Measurements from ENCODE around the gene OR2S2. TPM values are rescaled to one million over a fixed set of nuclear protein-coding genes. Genes with fewer than 3 reads are reported as not detected.

OR2S2 gene
- total and polyA plus RNA-seq, 2 of the 4 experiments (the other 2 are of a cell fraction), result 0.46 to 0.90 TPM

GRCh38 chr9:35920051-35920620, 37.8 kb downstream of the OR2S2 start:
- ChIA-PET POLR2A (ENCODE audit: unreplicated experiment) (no interaction called here), CTCF (no interaction called here)
- Histone ChIP-seq H3K36me3 (ENCODE audit: control insufficient read depth, insufficient read depth, low read length) (no peaks in the 10 kb centered on the region), H2BK5ac (ENCODE audit: low read depth, low read length, poor library complexity, severe bottlenecking) (peak overlapping the region; percentile 7), H3K23ac (ENCODE audit: low read depth, low read length) (0 out of 2 replicates have a peak overlapping the region, but pooled peaks have one; percentile 56), H2AK9ac (replicated peaks; ENCODE audit: low read depth, low read length, poor library complexity) (peak overlapping the region; percentile 67), H3K27ac (ENCODE audit: insufficient read depth, low read length) (no peak overlapping the region), H3K27me3 (ENCODE audit: control insufficient read depth, insufficient read depth, low read length) (no peaks in the 10 kb centered on the region), H4K5ac (ENCODE audit: low read depth, low read length) (peak overlapping the region; percentile 18; the same call in 1 of the 2 replicates), H3K18ac (ENCODE audit: low read depth, low read length) (peak overlapping the region; percentile 3; the same call in 1 of the 2 replicates), H3K9me1 (ENCODE audit: insufficient read depth, low read length) (peaks cover 8% of the 10 kb centered on the region), H3K14ac (replicated peaks; ENCODE audit: low read depth, low read length) (0 out of 2 replicates have a peak overlapping the region, but pooled peaks have one; percentile 11), H2BK15ac (ENCODE audit: low read depth, low read length) (peak overlapping the region; percentile 85; the same call in 1 of the 3 replicates), H3K79me1 (ENCODE audit: low read depth in 1 of 2, low read length in 2 of 2) (no peaks in the 10 kb centered on the region), H3K9ac (ENCODE audit: low read depth, low read length) (no peak overlapping the region), H3K56ac (ENCODE audit: extremely low read depth, insufficient read depth, low read length) (no peak overlapping the region), H3K4ac (ENCODE audit: low read depth, low read length) (peak overlapping the region; percentile 77), H4K91ac (ENCODE audit: insufficient read depth, low read depth, low read length) (peak overlapping the region; percentile 70), H4K20me1 (ENCODE audit: insufficient read depth, low read length) (no peaks in the 10 kb centered on the region), H3K9me3 (ENCODE audit: control insufficient read depth, insufficient read depth, low read length) (no peaks in the 10 kb centered on the region), H3K4me2 (ENCODE audit: low read depth, low read length) (no peak overlapping the region), H3K4me3 (ENCODE audit: insufficient read depth, low read depth, low read length) (no peak overlapping the region), H2AK5ac (ENCODE audit: low read depth, low read length) (peak overlapping the region; percentile 73), H2BK120ac (ENCODE audit: low read depth, low read length) (peak overlapping the region; percentile 51), H2BK20ac (ENCODE audit: low read depth, low read length) (peak overlapping the region; percentile 59), H2AFZ (replicated peaks; ENCODE audit: low read length, poor library complexity) (no peak overlapping the region), H3K4me1 (ENCODE audit: control insufficient read depth, insufficient read depth, low read length) (peaks cover 10% of the 10 kb centered on the region), H4K8ac (ENCODE audit: low read depth in 2 of 2, low read length in 2 of 2) (peak overlapping the region in 1 of 2 experiments; percentile 66; a peak in 1 of 4 replicates)
- ATAC-seq (ENCODE audit: low read depth) (no peak), DNase-seq (no peak)
- dilution Hi-C loops (cut with HindIII; ENCODE audit: low sequenced_read_pairs, unreplicated experiment) (no loop called here), intact Hi-C loops (cut with micrococcal nuclease) (no loop called here), in situ Hi-C loops (cut with MboI; ENCODE audit: low sequenced_read_pairs) (no loop called here)
- TF ChIP-seq BHLHE40 (IDR thresholded peaks at IDR 0.05; ENCODE audit: low read depth, low read length), result no peak
- no peak for TF ChIP-seq SMC3 (IDR thresholded peaks at IDR 0.05; ENCODE audit: low read depth, low read length)
- TF ChIP-seq CTCF (conservative IDR thresholded peaks at IDR 0.05; ENCODE audit: low read depth, low read length), result no peak
- no peak for TF ChIP-seq MXI1 (IDR thresholded peaks at IDR 0.05; ENCODE audit: borderline replicate concordance, low read depth, low read length)
- no peak for TF ChIP-seq RAD21 (IDR thresholded peaks at IDR 0.05; ENCODE audit: low read length)
- no peak for TF ChIP-seq POLR2A (IDR thresholded peaks at IDR 0.05; ENCODE audit: low read depth, low read length)
- no peak for TF ChIP-seq MAZ (IDR thresholded peaks at IDR 0.05; ENCODE audit: borderline replicate concordance, low read depth, low read length)
- no peak for TF ChIP-seq CEBPB (IDR thresholded peaks at IDR 0.05; ENCODE audit: low read depth, low read length)
- TF ChIP-seq MAFK (IDR thresholded peaks at IDR 0.05; ENCODE audit: low read depth, low read length), result no peak
- no peak for TF ChIP-seq RFX5 (IDR thresholded peaks at IDR 0.05; ENCODE audit: low read depth, low read length)
- no peak for TF ChIP-seq RCOR1 (IDR thresholded peaks at IDR 0.05; ENCODE audit: insufficient replicate concordance, low read length)
- TF ChIP-seq ELK1 (IDR thresholded peaks at IDR 0.05; ENCODE audit: borderline replicate concordance, low read depth, low read length), result no peak
- no peak for TF ChIP-seq NFE2L2 (IDR thresholded peaks at IDR 0.05; ENCODE audit: low read depth, low read length)
- TF ChIP-seq FOS (IDR thresholded peaks at IDR 0.05; ENCODE audit: low read depth, low read length), result no peak
- TF ChIP-seq USF2 (IDR thresholded peaks at IDR 0.05; ENCODE audit: low read depth, low read length), result no peak
- no peak for TF ChIP-seq CHD1 (IDR thresholded peaks at IDR 0.05; ENCODE audit: low read depth, low read length)
- no TSS peak for BruUV-seq (replicated peaks)
- 96% methylated on average over 3 of the region's 4 CpGs; no CpG with 5 or more reads in 1 of the 2 experiments for WGBS, 2 experiments (ENCODE audit: extremely low coverage in 2 of 2, insufficient read length in 1 of 2)

Data from IMR-90 (cell line).